Measurements from ENCODE around the gene LHFPL6. TPM values are rescaled to one million over a fixed set of nuclear protein-coding genes. Genes with fewer than 3 reads are reported as not detected.

Gene LHFPL6
- total RNA-seq, 1 donor from 2014 or later = 3.0 TPM

DNA sequence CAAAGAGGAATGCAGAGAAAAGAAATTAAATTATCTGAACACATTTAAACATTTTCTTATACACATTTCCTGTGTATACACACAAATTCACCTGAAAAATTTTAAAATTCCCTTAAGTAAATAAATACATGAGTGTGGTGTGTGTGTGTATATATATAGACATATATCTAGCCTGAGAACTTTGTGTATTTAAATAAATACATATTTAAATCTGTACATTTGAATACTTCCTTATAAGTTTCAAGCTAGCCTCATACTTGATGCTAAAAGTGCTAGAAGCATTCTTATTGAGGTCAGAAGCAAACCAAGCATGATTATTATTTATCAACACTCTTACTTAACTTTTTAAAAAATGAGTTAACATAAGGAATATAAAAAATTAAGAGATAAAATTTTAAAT, 304.0 kb downstream of the LHFPL6 start:
- no peak overlapping the region for H3K9ac ChIP-seq
- TF ChIP-seq EZH2 (IDR thresholded peaks at IDR 0.05) = no peak
- H3K4me1 ChIP-seq = no peaks in the 10 kb centered on the region
- peaks cover 11% of the 10 kb centered on the region for H3K36me3 Mint-ChIP-seq
- H3K27me3 ChIP-seq = no peaks in the 10 kb centered on the region
- H3K4me3 Mint-ChIP-seq = no peak overlapping the region
- no peaks in the 10 kb centered on the region for H4K20me1 ChIP-seq (ENCODE audit: low read depth)
- H3K79me2 ChIP-seq (ENCODE audit: low read depth) = no peaks in the 10 kb centered on the region
- H3K27ac Mint-ChIP-seq = no peak overlapping the region
- H3K9me3 Mint-ChIP-seq = peaks cover 36% of the 10 kb centered on the region
- H3K4me3 ChIP-seq = no peak overlapping the region
- H3F3A ChIP-seq (ENCODE audit: low read depth) = no peaks in the 10 kb centered on the region
- H3K27ac ChIP-seq = no peak overlapping the region
- no peak overlapping the region for H3K4me2 ChIP-seq
- H3K9me3 ChIP-seq (ENCODE audit: low read depth) = no peaks in the 10 kb centered on the region
- H3K27me3 Mint-ChIP-seq (ENCODE audit: insufficient read depth, low read depth) = no peaks in the 10 kb centered on the region
- no peaks in the 10 kb centered on the region for H3K36me3 ChIP-seq
- no peaks in the 10 kb centered on the region for H3K4me1 Mint-ChIP-seq
- no peak for DNase-seq (ENCODE audit: low spot score)
- no peak overlapping the region for H2AFZ ChIP-seq (replicated peaks)

DNA sequence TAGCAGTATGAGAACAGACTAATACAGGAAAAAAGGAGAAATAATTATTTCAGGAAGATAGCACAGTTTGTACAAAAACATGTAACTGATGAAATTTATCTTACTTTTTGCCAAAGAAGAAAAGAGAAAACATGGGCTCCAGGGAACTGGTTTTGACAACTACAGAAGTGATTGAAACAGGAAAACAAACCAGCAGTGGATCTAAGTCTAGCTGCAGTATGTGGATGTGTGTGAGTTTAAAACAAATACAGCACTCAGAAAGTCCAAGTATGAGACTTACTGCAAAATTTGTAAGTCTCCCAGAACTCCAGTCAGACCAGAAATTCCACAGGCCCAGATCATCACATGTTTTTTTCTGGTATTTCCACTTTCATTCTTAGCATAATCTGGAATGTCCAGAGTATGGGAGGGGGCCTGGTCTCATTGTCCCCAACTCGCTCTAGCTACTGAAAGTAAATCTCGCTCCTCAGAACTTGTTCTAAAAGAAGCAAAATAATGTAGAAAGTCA, 305.3 kb downstream of the LHFPL6 start:
- Histone ChIP-seq H3K9ac (no peak overlapping the region), H3K27me3 (no peaks in the 10 kb centered on the region), H3F3A (ENCODE audit: low read depth) (no peaks in the 10 kb centered on the region), H3K27ac (no peak overlapping the region), H4K20me1 (ENCODE audit: low read depth) (no peaks in the 10 kb centered on the region), H3K4me3 (no peak overlapping the region), H3K9me3 (ENCODE audit: low read depth) (no peaks in the 10 kb centered on the region), H3K79me2 (ENCODE audit: low read depth) (no peaks in the 10 kb centered on the region), H3K4me1 (no peaks in the 10 kb centered on the region), H2AFZ (replicated peaks) (no peak overlapping the region), H3K36me3 (no peaks in the 10 kb centered on the region), H3K4me2 (no peak overlapping the region)
- no peak overlapping the region for H3K4me3 Mint-ChIP-seq
- DNase-seq (ENCODE audit: low spot score) = no peak
- TF ChIP-seq, protein P1, sequence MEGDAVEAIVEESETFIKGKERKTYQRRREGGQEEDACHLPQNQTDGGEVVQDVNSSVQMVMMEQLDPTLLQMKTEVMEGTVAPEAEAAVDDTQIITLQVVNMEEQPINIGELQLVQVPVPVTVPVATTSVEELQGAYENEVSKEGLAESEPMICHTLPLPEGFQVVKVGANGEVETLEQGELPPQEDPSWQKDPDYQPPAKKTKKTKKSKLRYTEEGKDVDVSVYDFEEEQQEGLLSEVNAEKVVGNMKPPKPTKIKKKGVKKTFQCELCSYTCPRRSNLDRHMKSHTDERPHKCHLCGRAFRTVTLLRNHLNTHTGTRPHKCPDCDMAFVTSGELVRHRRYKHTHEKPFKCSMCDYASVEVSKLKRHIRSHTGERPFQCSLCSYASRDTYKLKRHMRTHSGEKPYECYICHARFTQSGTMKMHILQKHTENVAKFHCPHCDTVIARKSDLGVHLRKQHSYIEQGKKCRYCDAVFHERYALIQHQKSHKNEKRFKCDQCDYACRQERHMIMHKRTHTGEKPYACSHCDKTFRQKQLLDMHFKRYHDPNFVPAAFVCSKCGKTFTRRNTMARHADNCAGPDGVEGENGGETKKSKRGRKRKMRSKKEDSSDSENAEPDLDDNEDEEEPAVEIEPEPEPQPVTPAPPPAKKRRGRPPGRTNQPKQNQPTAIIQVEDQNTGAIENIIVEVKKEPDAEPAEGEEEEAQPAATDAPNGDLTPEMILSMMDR (IDR thresholded peaks at IDR 0.05) = no peak
- TF ChIP-seq EZH2phosphoT487 (IDR thresholded peaks at IDR 0.05) (no peak), EZH2 (IDR thresholded peaks at IDR 0.05) (no peak)
- peaks cover 11% of the 10 kb centered on the region for H3K36me3 Mint-ChIP-seq
- H3K9me3 Mint-ChIP-seq = peaks cover 36% of the 10 kb centered on the region
- H3K27me3 Mint-ChIP-seq (ENCODE audit: insufficient read depth, low read depth) = no peaks in the 10 kb centered on the region
- no peaks in the 10 kb centered on the region for H3K4me1 Mint-ChIP-seq
- H3K27ac Mint-ChIP-seq = no peak overlapping the region

DNA sequence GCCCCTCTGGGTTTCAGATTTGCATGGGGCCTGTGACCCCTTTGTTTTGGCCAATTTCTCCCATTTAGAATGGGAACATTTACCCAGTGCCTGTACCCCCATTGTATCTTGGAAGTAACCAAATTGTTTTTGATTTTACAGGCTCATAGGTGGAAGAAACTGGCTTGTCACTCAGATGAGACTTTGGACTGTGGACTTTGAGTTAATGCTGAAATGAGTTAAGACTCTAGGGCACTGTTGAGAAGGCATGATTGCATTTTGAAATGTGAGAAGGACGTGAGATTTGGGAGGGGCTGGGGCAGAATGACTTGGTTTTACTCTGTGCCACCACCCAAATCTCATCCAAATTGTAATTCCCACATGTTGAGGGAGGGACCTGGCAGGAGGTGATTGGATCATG, 306.0 kb downstream of the LHFPL6 start:
- no peak overlapping the region for H3K27ac ChIP-seq
- no peak overlapping the region for H3K4me3 Mint-ChIP-seq
- H3K4me3 ChIP-seq = no peak overlapping the region

DNA sequence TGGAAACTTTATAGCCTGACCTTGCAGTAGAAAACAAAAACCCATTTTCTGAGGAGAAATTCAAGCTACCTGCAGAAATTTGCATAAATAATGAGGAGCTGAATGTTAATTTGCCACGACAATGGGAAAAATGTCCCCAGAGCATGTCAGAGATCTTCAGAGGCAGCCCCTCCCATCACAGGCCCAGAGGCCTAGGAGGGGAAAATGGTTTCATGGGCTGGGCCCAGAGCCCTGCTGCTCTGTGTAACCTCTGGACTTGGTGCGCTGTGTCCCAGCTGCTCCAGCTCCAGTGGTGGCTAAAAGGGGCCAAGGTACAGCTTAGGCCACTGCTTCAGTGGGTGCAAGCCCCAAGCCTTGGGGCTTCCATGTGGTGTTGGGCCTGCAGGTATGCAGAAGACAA, 306.8 kb downstream of the LHFPL6 start:
- H3K4me1 ChIP-seq = no peaks in the 10 kb centered on the region
- H3K27me3 ChIP-seq = no peaks in the 10 kb centered on the region
- TF ChIP-seq, protein P1 (IDR thresholded peaks at IDR 0.05) = no peak
- TF ChIP-seq EZH2 (IDR thresholded peaks at IDR 0.05) = no peak
- no peak for TF ChIP-seq EZH2phosphoT487 (IDR thresholded peaks at IDR 0.05)
- H3K4me3 ChIP-seq = no peak overlapping the region
- Mint-ChIP-seq H3K36me3 (peaks cover 11% of the 10 kb centered on the region), H3K4me3 (no peak overlapping the region), H3K27ac (no peak overlapping the region), H3K9me3 (peaks cover 36% of the 10 kb centered on the region), H3K27me3 (ENCODE audit: insufficient read depth, low read depth) (no peaks in the 10 kb centered on the region), H3K4me1 (no peaks in the 10 kb centered on the region)
- no peak overlapping the region for H3K4me2 ChIP-seq
- H3K9me3 ChIP-seq (ENCODE audit: low read depth) = no peaks in the 10 kb centered on the region
- no peak overlapping the region for H2AFZ ChIP-seq (replicated peaks)
- H3K27ac ChIP-seq = no peak overlapping the region
- H3K9ac ChIP-seq = no peak overlapping the region
- no peaks in the 10 kb centered on the region for H3K79me2 ChIP-seq (ENCODE audit: low read depth)
- no peaks in the 10 kb centered on the region for H3F3A ChIP-seq (ENCODE audit: low read depth)
- no peaks in the 10 kb centered on the region for H4K20me1 ChIP-seq (ENCODE audit: low read depth)
- no peak for DNase-seq (ENCODE audit: low spot score)
- no peaks in the 10 kb centered on the region for H3K36me3 ChIP-seq

More for the DNA sequence above, 306.0 kb downstream of the LHFPL6 start:
- Mint-ChIP-seq H3K9me3 (peaks cover 36% of the 10 kb centered on the region), H3K27me3 (ENCODE audit: insufficient read depth, low read depth) (no peaks in the 10 kb centered on the region), H3K36me3 (peaks cover 11% of the 10 kb centered on the region), H3K27ac (no peak overlapping the region), H3K4me1 (no peaks in the 10 kb centered on the region)
- no peaks in the 10 kb centered on the region for H3K36me3 ChIP-seq
- H3K9me3 ChIP-seq (ENCODE audit: low read depth) = no peaks in the 10 kb centered on the region
- no peaks in the 10 kb centered on the region for H3F3A ChIP-seq (ENCODE audit: low read depth)
- H3K27me3 ChIP-seq = no peaks in the 10 kb centered on the region
- no peak overlapping the region for H2AFZ ChIP-seq (replicated peaks)
- TF ChIP-seq EZH2phosphoT487 (IDR thresholded peaks at IDR 0.05) = no peak
- TF ChIP-seq, protein P1 (IDR thresholded peaks at IDR 0.05) = no peak
- no peak for TF ChIP-seq EZH2 (IDR thresholded peaks at IDR 0.05)
- no peak for DNase-seq (ENCODE audit: low spot score)
- no peak overlapping the region for H3K4me2 ChIP-seq
- H3K79me2 ChIP-seq (ENCODE audit: low read depth) = no peaks in the 10 kb centered on the region
- H3K4me1 ChIP-seq = no peaks in the 10 kb centered on the region
- no peaks in the 10 kb centered on the region for H4K20me1 ChIP-seq (ENCODE audit: low read depth)
- no peak overlapping the region for H3K9ac ChIP-seq

Other genes with a start within 250 kb of the LHFPL6 start
- gene COG6, start 52.5 kb upstream of the LHFPL6 start, total RNA-seq (ENCODE audit: low replicate concordance) = 18.9 and 33.1 TPM in 2 replicates